RWPE1 (cell line): ENCODE measurements around the gene C2CD4A.

ENCODE experiments used
- CTCF ChIA-PET: fragments of 350-600 bp; sonication (Branson Sonifier 250); formaldehyde crosslinking; extraction: SDS; loops from one replicate; lab custom pipeline; 2021; lab: Yijun Ruan, JAX
- POLR2A ChIA-PET: fragments of 400-600 bp; formaldehyde crosslinking; extraction: SDS; loops from one replicate; lab custom pipeline; 2020; ENCODE audit warnings: antibody characterized with exemption; ENCODE audit not compliant: low non-redundant PET; lab: Yijun Ruan, JAX
- DNase-seq: peaks from one replicate; pipeline ENCODE4 v3.0.0; 2012; ENCODE audit warnings: low spot score
- H3K27ac ChIP-seq: fragments of 450-650 bp; 2 replicates; pipeline ENCODE4 v1.5.1; 2017
- CTCF ChIP-seq: fragments of 450-650 bp; conservative IDR thresholded peaks from 2 replicates; pipeline ENCODE4 v1.5.1; 2017; ENCODE audit warnings: low read depth, mild to moderate bottlenecking

The C2CD4A gene

GRCh38 chr15:62063825-62064635 lies 2.7 kb upstream of the C2CD4A start:
- no peak for TF ChIP-seq CTCF

GRCh38 chr15:62067448-62068044 lies 769 bp downstream of the C2CD4A start:
- no peak overlapping the region; the same call in 1 of the 2 replicates for H3K27ac ChIP-seq
- DNase-seq, result no peak
- POLR2A ChIA-PET, result no interaction called here
- TF ChIP-seq CTCF, result peak; percentile 26; the same call in 1 of the 2 replicates
- CTCF ChIA-PET, result interaction anchor here (1.0 to 1.6 kb wide), 2 partner anchors 10 to 180 kb away, joined by 4 read pairs; no protein-coding TSS in a partner anchor

More at GRCh38 chr15:62063825-62064635, 2.7 kb upstream of the C2CD4A start:
- ChIA-PET CTCF (no interaction called here), POLR2A (no interaction called here)
- H3K27ac ChIP-seq, result peak overlapping the region; percentile 67
- DNase-seq, result peak; percentile 71

GRCh38 chr15:62068071-62068809 lies 1.5 kb downstream of the C2CD4A start:
- DNase-seq, result no peak
- ChIA-PET POLR2A (no interaction called here), CTCF (interaction anchor here (0.6 to 1.6 kb wide), 3 partner anchors 9 to 181 kb away, joined by 3 to 4 read pairs (median 4); no protein-coding TSS in a partner anchor)
- no peak overlapping the region for H3K27ac ChIP-seq
- no peak for TF ChIP-seq CTCF

GRCh38 chr15:62068810-62069167 lies 2.0 kb downstream of the C2CD4A start:
- ChIA-PET POLR2A (no interaction called here), CTCF (interaction anchor here (0.6 to 1.0 kb wide), 2 partner anchors 9 to 10 kb away, joined by 3 to 4 read pairs; no protein-coding TSS in a partner anchor)
- no peak overlapping the region for H3K27ac ChIP-seq
- TF ChIP-seq CTCF, result no peak
- DNase-seq, result no peak

GRCh38 chr15:62069551-62069950 lies 2.8 kb downstream of the C2CD4A start:
- no peak overlapping the region for H3K27ac ChIP-seq
- DNase-seq, result no peak
- CTCF ChIA-PET, result no interaction called here
- POLR2A ChIA-PET, result no interaction called here
- no peak for TF ChIP-seq CTCF
